GM21381 (cell line): Measurements from ENCODE around the gene SAAL1.

Experiments used
- ATAC-seq: cut with Tn5 transposase; IDR thresholded peaks from one replicate; pipeline ENCODE4 v1.9.1; 2021; ENCODE audit warnings: mild to moderate bottlenecking, moderate library complexity; ENCODE audit not compliant: unreplicated experiment

SAAL1 gene

DNA sequence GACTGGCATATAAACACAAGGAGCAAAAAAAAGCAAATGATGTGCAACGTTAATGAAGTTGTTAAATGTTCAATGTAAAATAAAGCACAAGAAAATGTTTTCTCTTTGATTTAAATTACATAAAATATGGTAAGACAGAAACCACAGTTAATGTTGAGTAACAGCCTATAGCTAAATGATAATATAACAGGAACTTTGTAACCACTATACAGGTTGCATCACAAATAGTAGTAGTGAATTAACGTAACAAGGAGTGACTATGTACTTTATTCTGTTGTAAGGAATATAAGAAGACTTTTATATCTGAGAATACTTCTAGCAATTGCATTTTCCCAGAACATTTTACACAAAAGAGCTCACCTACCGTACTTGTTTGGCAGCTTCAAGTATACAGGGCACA, 16.9 kb downstream of the SAAL1 start:
- no peak for ATAC-seq

DNA sequence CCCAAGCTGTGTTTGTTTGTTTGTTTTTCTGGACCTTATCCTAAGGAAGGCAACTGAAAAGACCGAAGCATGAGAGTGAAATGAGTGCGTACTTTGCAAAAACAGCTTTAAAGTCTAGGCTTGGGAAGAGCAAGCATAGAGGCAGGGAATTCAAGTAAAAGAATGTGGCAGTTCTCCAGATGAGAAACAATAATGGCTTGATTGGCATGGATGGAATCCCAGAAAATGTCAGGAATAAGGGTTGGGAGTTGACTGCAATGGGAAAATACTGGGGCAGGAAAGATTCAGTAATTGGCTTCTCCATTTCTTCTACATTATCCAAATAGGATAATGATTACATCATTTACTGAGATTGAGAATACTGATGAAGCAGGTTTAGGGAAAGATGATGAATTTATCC, 17.5 kb downstream of the SAAL1 start:
- ATAC-seq: no peak

DNA sequence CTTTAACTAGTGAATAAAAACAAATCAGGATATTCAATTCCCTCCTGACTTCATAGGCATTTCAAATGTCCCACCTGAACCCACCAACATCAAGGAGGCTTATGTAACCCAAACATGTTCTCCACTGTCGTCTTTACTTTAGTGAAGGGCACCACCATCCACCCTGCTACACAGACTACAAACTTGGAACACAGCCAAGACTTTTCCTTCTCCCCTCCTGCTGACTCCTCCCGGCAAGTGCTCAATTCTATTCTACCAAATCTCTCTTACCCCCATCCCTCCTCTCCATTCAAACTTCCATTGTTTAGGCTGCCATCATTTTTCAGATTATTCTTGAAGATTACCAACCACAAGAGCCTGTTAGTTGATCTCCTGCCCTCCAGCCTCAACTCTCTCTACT, 24.3 kb downstream of the SAAL1 start:
- ATAC-seq: no peak

DNA sequence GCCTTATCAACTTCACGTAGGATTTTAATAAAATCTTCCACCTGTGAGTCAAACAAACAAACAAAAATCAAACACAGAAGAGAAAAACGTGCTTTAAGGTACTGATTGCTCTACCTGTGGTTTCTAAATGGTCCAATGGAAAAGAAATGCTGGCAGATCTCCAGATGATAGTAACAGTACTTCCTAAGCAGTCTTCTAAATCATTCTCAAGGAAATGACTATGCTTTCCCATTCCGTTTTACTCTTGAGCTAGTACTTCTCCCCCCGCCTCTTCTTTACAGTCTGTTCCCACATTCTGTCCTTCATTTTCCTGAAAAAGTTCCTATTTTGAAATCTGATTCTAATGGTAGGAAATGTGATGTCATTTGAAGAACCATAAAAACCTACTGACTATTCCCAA, 25.4 kb downstream of the SAAL1 start:
- no peak for ATAC-seq

DNA sequence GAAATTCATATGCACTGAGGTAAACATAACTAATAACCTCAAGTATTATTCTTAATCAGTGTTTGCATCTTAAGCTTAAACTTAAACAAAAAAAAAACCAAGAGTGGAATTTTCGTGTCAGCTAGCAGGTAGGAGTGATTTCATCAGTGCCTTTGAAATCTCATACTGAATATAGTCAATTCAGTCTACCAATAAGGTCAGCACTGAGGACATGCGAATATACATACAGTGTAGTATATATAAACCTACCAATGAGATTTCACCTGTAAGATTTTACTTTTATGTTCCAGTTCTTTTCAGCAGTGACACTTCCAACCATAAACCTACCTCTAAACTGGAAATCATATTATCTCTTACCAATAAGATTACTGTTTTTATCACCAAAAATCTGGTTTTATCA, 27.0 kb downstream of the SAAL1 start:
- no peak for ATAC-seq

DNA sequence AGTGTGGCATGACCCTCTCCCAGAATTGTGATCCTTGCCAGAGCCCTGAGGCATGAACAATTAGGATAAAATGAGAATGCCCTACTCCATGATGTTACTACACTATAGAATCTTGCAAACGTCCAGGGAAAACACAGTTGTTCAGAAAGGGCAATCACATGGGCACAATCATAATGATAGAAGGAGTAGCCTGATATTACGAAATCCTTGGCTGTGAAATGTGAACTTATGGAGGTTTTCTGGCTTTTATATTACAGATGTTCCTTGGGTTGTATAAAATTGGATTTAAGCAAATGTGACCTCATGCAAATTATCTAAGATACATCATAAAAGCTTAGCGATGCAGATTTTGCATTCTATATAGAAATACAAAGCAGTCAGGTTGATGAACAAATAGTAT, 30.4 kb downstream of the SAAL1 start:
- no peak for ATAC-seq

DNA sequence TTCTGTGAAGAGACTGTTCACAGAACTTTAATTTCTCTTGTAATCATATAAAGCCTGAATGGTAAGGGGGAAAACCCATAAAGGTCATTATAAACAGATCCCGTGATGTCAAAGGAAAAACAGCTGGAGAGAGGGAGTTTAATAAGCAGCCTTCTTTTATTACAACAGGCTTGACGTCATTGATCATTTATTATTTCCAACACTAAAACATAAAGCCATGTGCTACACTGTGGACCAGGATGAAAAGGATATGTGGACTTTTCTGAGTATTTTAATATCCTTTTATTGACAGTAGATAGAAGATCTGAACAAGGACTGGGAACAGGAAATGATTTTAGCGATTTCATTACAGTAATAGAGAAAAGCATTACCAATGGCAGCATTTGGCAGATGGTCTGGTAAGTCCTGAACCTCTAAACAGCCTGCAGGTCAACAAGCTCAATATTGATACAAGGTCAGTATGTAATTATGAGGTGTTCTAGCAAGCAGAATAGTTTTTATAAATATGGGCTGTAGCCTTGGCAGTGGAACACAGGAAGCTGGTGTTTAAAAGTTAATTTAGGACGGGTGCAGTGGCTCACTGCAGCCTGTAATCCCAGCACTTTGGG, 34.7 kb downstream of the SAAL1 start:
- no peak for ATAC-seq

DNA sequence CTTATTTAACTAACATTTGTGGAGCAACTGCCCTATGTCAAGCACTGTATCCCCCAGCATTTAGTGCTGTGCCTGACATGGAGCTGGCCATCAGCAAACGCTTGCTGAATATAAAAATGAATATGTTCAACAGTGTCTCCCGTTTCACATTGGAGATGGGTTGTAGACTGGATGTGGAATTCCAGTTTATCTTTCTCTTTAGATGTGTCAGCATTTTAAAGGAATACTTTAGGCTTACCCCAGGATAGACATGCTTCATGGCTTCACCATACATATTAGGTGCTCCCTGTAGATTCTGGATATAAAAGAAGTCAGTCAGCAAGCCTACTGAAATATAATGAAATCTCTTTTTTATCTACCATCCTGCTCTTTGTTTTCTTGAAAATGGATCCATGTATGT, 38.5 kb downstream of the SAAL1 start:
- ATAC-seq: no peak

DNA sequence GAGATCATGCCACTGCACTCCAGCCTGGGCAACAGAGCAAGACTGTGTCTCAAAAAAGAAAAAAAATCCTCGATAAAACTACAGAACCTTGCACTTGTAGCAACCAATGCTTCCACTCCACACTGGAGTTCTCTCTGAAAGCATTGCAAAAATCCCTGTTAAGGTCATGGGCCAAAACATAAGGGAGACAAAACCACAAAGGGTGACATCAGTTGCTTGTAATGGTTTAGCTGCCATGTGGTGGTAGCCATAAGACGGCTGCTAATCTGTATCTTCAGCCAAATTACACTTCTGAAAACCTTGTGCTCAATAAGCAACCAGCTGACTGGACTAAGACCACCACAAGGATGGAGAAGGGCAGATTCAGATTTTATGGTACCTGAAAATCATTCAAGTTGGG, 39.3 kb downstream of the SAAL1 start:
- no peak for ATAC-seq

DNA sequence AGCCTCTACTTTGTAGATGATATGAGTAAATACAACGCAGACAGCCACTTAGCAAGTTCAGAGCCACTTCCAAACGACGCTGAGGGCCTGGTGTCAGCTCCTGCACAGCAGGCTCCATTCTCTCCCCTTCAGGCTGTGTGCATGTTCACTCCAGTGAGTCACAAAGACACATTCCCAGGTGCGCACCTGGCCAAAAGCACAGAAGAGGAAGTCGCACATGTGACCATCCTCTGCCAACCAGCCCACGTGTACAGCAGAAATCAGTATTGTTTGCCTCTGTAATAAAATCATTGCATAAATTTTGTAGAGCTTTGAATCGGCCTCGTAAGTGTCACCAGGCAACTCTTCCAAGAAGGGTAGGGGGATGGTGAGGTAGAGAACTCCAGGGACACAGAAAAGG, 40.3 kb downstream of the SAAL1 start:
- no peak for ATAC-seq

DNA sequence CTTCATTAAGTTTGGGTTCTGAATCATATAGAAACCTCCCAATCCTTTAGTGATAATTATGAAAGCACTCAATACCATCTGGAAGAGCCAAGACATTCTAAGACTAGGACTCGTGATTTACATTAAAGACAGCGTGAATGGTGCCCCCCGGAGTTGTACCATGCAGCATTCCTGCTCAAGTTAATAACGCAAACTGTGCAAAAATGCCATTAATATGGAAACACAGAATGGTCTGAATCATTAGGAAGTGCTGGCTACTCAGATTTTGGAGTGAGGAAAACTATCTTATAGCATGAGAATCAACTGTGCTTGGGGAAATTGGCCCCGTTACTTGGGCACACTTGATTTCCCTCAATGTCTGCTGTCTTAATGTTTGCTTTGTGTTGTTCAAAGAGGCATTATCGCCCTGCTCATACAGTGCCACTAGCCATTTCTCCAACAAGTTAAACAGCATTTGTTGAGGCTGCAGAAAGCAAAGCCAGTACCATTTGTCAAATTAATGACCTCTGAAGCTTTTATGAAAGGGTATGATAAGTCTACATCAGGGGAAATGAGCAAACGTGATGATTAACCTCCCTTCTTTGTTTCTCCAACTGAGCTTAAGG, 41.3 kb downstream of the SAAL1 start:
- no peak for ATAC-seq

DNA sequence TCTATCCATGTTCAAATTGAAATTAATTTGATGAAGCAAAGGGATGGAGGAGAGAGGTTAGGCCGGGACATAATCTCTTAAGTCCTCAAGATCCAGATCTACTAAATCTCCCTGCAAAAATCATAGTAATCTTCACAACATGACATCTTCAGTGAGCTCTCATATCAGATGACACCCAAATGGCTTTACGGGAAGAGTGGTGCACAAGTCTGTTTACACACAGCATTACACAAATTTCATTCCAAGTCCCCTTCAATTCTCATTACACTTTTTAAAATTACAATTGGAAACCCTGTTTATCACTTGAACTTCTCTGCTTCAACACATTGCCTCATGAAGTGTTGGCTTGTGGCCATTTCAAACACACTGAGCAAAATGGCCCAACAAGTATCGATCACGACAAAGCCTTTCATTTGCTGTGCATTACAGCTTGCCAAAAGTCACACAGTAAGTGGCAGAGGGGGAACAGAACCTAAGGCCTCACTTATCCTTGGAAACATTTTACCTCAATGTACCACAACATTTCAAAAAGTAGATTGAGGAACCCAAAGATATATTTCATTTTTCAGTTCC, 41.9 kb downstream of the SAAL1 start:
- ATAC-seq: no peak

DNA sequence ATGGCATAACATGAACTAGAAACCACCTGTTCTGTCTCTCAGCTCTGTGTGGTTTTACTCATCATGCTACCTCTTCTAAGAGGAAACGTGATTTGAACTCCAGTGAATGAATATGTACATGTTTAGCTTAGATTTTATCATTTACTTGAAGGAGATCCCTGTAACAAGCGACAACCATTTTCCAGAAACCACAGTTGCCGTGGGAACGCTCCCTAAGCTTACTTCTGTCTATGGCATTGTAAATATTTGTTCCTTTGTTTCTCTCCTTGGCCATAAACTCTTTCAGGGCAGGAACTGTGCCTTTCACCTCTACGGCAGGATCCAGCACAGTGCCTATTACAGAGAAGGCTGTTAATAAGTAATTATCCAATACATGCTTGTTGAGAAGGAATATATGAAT, 42.8 kb downstream of the SAAL1 start:
- ATAC-seq: no peak

DNA sequence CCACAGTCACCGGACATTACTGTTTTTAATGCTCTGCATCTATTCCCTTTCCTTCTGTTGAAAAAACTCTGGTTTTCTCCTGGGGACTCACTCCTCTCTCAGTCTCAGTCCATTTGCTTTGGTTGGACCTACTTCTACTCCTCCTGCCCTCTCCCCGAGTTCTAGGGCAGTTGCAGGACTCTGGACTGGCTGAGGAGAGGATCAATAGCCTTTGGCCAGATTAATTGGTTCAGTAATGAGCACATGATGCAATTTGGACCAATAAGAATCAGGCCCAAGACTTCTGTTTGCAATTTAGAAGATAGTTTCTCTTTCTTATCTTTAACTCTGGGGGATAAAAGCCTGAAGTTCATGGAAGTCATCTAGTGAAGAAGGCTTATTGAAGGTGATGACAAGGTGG, 44.5 kb downstream of the SAAL1 start:
- ATAC-seq: no peak

DNA sequence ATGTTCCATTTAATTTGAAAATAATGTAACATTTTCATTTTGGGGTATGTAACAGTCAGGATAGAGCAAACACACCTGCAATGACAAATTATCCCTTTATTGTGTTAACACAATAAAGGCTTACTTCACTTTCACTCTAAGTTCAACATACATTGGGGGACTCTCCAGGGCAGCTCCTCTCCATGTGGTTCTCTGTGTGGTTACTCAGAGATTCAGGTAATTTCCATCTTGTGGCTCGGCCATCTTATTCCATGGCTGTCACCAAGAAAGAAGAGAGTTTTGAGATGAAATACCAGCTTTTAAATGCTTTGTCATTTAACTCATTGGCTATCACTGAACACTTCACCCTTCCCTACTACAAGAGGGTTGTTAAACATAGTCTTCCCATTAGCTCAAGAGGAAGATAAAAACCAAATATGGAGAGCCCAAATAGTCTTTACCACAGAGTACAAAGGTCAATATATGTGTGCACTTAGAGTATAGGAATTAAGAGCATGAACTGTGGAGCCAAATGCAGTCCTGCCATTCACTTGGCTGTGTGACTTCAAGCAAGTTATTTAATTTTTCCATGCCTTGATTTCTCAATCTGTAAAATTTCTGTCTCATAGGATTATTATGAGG, 49.2 kb downstream of the SAAL1 start:
- ATAC-seq: no peak

DNA sequence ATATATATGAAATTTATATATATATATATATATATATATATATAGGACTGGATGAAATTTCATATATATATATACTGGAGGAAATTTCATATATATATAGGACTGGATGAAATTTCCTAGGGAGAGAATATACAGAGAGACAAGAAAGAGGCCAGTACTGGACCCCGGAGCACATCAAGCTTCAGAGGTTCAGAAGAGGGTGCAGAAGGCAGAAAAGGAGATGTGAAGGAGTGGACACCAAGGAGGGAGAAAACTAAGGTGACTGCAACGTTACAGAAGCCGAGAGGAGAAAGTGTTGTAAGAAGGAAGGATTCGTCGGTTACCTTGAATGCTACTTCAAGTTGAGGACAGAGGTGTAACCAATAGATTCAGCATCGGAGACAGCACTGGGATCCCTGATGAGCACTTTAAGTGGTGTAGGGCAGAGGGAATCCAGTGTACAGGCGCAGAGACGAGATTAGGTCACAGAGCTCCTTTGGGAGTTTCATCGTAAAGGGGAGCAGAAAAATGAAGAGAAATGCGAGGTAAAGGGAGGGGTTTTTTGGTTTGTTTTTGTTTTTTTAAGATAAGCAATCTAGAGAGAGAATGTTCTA, 51.3 kb downstream of the SAAL1 start:
- no peak for ATAC-seq

DNA sequence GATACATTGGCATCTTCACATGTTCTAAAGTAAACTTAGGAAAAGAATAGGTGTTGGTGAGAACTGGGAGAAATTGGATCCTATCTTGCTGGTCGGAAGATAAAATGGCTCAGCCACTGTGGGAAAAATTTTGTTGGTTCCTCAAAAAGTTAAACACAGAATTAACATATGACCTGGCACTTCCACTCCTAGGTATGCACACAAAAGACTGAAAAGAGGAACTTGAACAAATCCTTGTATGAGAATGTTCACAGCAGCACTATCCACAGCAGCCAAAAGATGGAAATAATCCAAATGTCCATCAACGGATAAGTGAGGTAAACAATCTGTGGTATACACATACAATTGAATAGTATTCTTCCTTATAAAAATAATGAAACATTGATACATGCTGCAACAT, 55.0 kb downstream of the SAAL1 start:
- ATAC-seq: no peak

DNA sequence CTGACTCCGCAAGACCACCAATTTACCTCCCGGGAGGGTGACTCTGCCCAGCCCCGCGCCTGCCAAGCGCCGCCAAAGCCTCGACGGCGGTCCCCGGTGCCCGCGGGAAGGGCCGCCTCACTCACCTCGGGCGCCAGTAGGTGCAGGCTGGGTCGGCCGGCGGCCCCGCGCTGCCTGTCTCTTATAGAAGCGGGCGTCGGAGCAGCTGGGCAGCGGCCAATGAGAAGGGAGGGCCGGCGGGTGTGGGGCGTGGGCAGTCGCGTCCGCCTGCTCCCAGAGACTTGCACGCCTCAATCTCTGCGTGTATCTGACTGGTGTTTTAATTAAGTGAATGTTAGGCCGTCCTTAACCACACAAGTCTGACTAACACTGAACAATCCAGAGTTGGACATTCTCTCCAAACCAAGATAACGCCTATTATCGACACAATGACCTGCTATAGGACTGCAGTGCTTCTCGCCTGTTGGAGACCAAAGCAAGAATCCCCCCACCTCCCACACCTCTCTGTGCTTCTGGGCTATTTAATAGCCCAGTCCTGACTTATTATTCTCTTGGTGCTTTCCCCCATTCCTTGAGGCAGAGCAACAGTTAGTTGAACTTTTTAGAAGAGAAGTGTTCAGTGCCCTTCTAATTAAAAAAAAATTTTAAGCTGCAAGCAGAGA, 59.6 kb downstream of the SAAL1 start, which contains the start of gene TPH1:
Gene TPH1, minus strand, starts transcription at position 154 of the 662 bp plus-strand sequence. CDS start 5,507 bp downstream, outside the sequence.
- ATAC-seq: no peak

DNA sequence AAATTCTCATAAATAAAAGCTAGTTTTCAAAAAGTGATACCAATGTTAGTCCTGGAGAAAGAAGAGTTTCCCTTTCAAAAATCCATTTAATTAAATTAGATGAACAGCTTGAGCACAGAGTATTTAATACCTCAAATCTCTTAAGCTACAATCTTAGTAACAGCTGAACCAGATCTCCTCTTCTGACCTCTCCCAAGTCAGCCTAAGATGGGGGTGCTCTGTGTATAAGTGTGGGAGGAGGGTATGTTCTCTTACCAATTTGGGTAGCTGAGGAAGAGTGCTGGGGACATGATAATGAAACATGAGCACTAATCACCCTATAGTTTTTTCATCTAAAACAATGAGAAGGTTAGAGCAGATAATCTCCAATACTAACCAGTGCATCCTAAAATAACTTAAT, 69.4 kb downstream of the SAAL1 start:
- no peak for ATAC-seq
